HEK293T (cell line): ENCODE measurements around the gene TEX9.
"Not testable (repeated sequence)": the region's sequence is repeated elsewhere in the genome, so short reads cannot be mapped to it uniquely, and the experiment has no call there.

Source experiments
- CTCF ChIA-PET: fragments of 350-600 bp; formaldehyde crosslinking; extraction: SDS; loops from one replicate; lab custom pipeline; 2021; ENCODE audit warnings: antibody characterized with exemption, inconsistent platforms; lab: Yijun Ruan, JAX
- POLR2A ChIA-PET: fragments of 350-600 bp; formaldehyde crosslinking; extraction: SDS; loops from one replicate; lab custom pipeline; 2020; ENCODE audit warnings: antibody characterized with exemption, inconsistent platforms; lab: Yijun Ruan, JAX
- DNase-seq: peaks from one replicate; pipeline ENCODE4 v3.0.0; 2012; ENCODE audit warnings: mixed read lengths; ENCODE audit errors: extremely low spot score
- ARNT ChIP-seq: fragments of 450-650 bp; IDR thresholded peaks from 2 replicates; pipeline ENCODE4 v1.6.1; 2017; ENCODE audit warnings: mild to moderate bottlenecking
- BHLHE40 ChIP-seq: fragments of 450-650 bp; IDR thresholded peaks from 2 replicates; pipeline ENCODE4 v1.6.1; 2016; ENCODE audit warnings: mild to moderate bottlenecking, moderate library complexity, borderline replicate concordance
- CTBP1 ChIP-seq: fragments of 450-650 bp; IDR thresholded peaks from 2 replicates; pipeline ENCODE4 v1.6.1; 2016; ENCODE audit warnings: borderline replicate concordance
- ELF4 ChIP-seq: fragments of 450-650 bp; IDR thresholded peaks from 2 replicates; pipeline ENCODE4 v1.6.1; 2017; ENCODE audit warnings: antibody characterized with exemption
- FOXA1 ChIP-seq: fragments of 450-650 bp; IDR thresholded peaks from 2 replicates; pipeline ENCODE4 v1.6.1; 2016; ENCODE audit warnings: mild to moderate bottlenecking
- FOXK2 ChIP-seq: fragments of 450-650 bp; IDR thresholded peaks from 2 replicates; pipeline ENCODE4 v1.6.1; 2016; ENCODE audit warnings: mild to moderate bottlenecking
- FOXM1 ChIP-seq: fragments of 450-650 bp; IDR thresholded peaks from 2 replicates; pipeline ENCODE4 v1.6.1; 2017; ENCODE audit warnings: mild to moderate bottlenecking, borderline replicate concordance
- HDGF ChIP-seq: fragments of 450-650 bp; IDR thresholded peaks from 2 replicates; pipeline ENCODE4 v1.6.1; 2017; ENCODE audit warnings: antibody characterized with exemption, borderline replicate concordance
- L3MBTL2 ChIP-seq: fragments of 450-650 bp; conservative IDR thresholded peaks from 2 replicates; pipeline ENCODE4 v1.6.1; 2016; ENCODE audit warnings: mild to moderate bottlenecking
- LEF1 ChIP-seq: fragments of 450-650 bp; IDR thresholded peaks from 2 replicates; pipeline ENCODE4 v1.6.1; 2017; ENCODE audit warnings: mild to moderate bottlenecking, borderline replicate concordance
- NFRKB ChIP-seq: fragments of 450-650 bp; IDR thresholded peaks from 2 replicates; pipeline ENCODE4 v1.6.1; 2016; ENCODE audit warnings: mild to moderate bottlenecking, moderate library complexity
- SP1 ChIP-seq: fragments of 450-650 bp; IDR thresholded peaks from 2 replicates; pipeline ENCODE4 v1.6.1; 2017
- SUZ12 ChIP-seq: fragments of 450-650 bp; IDR thresholded peaks from 2 replicates; pipeline ENCODE4 v1.6.1; 2016; ENCODE audit warnings: mild to moderate bottlenecking
- TARDBP ChIP-seq: fragments of 450-650 bp; IDR thresholded peaks from 2 replicates; pipeline ENCODE4 v1.6.1; 2016
- ZNF384 ChIP-seq: fragments of 450-650 bp; IDR thresholded peaks from 2 replicates; pipeline ENCODE4 v1.6.1; 2016
- TF ChIP-seq, protein P1 (sequence below): fragments of 450-650 bp; IDR thresholded peaks from 2 replicates; pipeline ENCODE4 v1.6.1; 2016

Gene TEX9

DNA sequence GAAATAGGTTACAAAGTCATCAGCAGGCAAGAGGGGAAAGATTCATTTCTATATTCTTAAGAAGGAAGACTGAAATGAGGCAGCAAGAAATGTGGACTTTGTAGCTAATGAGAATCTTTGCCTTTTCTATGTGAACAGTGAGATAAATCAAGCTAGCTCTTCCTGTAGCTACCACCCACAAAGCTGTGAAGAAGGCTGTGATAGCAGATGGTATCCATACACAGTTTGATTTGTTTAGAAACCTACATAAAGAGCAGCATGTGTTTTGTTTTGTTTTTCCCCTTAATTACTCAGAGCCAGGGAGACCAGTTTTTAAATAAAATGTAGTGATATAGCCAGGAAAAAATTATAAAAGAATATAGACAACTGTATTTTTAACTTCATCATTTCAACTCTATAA, 45.5 kb downstream of the TEX9 start:
- DNase-seq = no peak
- ChIA-PET POLR2A (no interaction called here), CTCF (no interaction called here)
- TF ChIP-seq L3MBTL2 = no peak
- TF ChIP-seq, protein P1, sequence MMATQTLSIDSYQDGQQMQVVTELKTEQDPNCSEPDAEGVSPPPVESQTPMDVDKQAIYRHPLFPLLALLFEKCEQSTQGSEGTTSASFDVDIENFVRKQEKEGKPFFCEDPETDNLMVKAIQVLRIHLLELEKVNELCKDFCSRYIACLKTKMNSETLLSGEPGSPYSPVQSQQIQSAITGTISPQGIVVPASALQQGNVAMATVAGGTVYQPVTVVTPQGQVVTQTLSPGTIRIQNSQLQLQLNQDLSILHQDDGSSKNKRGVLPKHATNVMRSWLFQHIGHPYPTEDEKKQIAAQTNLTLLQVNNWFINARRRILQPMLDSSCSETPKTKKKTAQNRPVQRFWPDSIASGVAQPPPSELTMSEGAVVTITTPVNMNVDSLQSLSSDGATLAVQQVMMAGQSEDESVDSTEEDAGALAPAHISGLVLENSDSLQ = no peak
- no peak for TF ChIP-seq FOXK2
- TF ChIP-seq SP1 = no peak
- TF ChIP-seq LEF1 = no peak
- TF ChIP-seq FOXA1 = no peak
- TF ChIP-seq ARNT = no peak
- no peak for TF ChIP-seq HDGF
- TF ChIP-seq FOXM1 = no peak
- no peak for TF ChIP-seq SUZ12
- TF ChIP-seq ELF4 = no peak
- no peak for TF ChIP-seq CTBP1
- TF ChIP-seq BHLHE40 = no peak
- no peak for TF ChIP-seq NFRKB
- TF ChIP-seq TARDBP = no peak
- TF ChIP-seq ZNF384 = no peak

GRCh38 chr15:56411122-56411749, 46.0 kb downstream of the TEX9 start:
- no peak for TF ChIP-seq NFRKB
- TF ChIP-seq BHLHE40 = no peak
- no peak for TF ChIP-seq LEF1
- no peak for TF ChIP-seq CTBP1
- TF ChIP-seq TARDBP = no peak
- TF ChIP-seq FOXM1 = no peak
- no peak for TF ChIP-seq ZNF384
- TF ChIP-seq HDGF = no peak
- no peak for TF ChIP-seq ELF4
- no peak for TF ChIP-seq SP1
- TF ChIP-seq FOXA1 = no peak
- DNase-seq = no peak
- POLR2A ChIA-PET = no interaction called here
- CTCF ChIA-PET = no interaction called here

GRCh38 chr15:56413114-56413733, 48.0 kb downstream of the TEX9 start:
- POLR2A ChIA-PET, CTCF ChIA-PET, DNase-seq: not testable (repeated sequence)

DNA sequence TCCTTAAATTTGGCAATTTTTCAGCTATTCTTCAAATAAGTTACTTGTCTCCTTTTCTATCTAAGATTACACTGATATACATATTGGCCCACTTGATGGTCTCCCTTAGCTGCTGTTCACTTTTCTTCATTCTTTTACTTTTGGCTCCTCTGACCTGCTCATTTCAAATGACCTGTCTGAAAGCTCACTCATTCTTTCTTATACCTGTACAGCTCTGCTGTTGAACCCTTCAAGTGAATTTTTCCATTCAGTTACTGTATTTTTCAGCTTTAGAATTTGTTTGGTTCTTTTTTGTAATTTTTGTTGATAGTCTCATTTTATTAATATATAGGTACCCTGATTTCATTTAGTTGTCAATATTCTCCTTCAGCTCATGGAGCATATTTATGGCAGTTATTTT, 60.0 kb downstream of the TEX9 start:
- ChIA-PET POLR2A (no interaction called here), CTCF (no interaction called here)
- TF ChIP-seq SUZ12 (no peak), CTBP1 (no peak), FOXK2 (no peak), SP1 (no peak), BHLHE40 (no peak), ARNT (no peak), ZNF384 (no peak), FOXM1 (no peak), TARDBP (no peak), L3MBTL2 (no peak), ELF4 (no peak)
- TF ChIP-seq, protein P1 = no peak
- DNase-seq = no peak

GRCh38 chr15:56425976-56426375, 60.8 kb downstream of the TEX9 start:
- DNase-seq = no peak
- CTCF ChIA-PET = no interaction called here
- TF ChIP-seq HDGF (no peak), FOXA1 (no peak), NFRKB (no peak), BHLHE40 (no peak), ELF4 (no peak), ARNT (no peak), L3MBTL2 (no peak), LEF1 (no peak), ZNF384 (no peak), CTBP1 (no peak)
- POLR2A ChIA-PET = no interaction called here

- ChIA-PET POLR2A (no interaction called here), CTCF (interaction anchor here (0.5 to 2.6 kb wide), 5 partner anchors 178 to 529 kb away, joined by 4 to 6 read pairs (median 5); no protein-coding TSS in a partner anchor)
- TF ChIP-seq CTBP1 = no peak
- no peak for TF ChIP-seq FOXA1
- no peak for TF ChIP-seq BHLHE40
- peak; percentile 7 for DNase-seq
These were observed 63.7 kb downstream of the TEX9 start for GRCh38 chr15:56428821-56429458.

GRCh38 chr15:56432304-56432703, 67.1 kb downstream of the TEX9 start:
- no peak for DNase-seq
- no peak for TF ChIP-seq ARNT
- no peak for TF ChIP-seq TARDBP
- no peak for TF ChIP-seq ZNF384
- no peak for TF ChIP-seq NFRKB
- TF ChIP-seq SUZ12 = no peak
- no peak for TF ChIP-seq FOXM1
- no peak for TF ChIP-seq FOXA1
- ChIA-PET POLR2A (no interaction called here), CTCF (no interaction called here)
